Measurements from ENCODE around the gene DNAI2.

Gene DNAI2

GRCh38 chr17:74274060-74274708 lies at the start of gene DNAI2:
DNAI2 (plus strand) TSS chr17:74274234; CDS start chr17:74281818, 7,584 bp downstream.
- DNase-seq = no peak

GRCh38 chr17:74224959-74225725 lies 48.9 kb upstream of the DNAI2 start:
- DNase-seq = no peak

GRCh38 chr17:74226252-74226651 lies 47.8 kb upstream of the DNAI2 start:
- DNase-seq = no peak

- no peak for DNase-seq
Measured at GRCh38 chr17:74227271-74228080, 46.6 kb upstream of the DNAI2 start.

GRCh38 chr17:74228306-74228978 lies 45.6 kb upstream of the DNAI2 start:
- no peak for DNase-seq

GRCh38 chr17:74230896-74231295 lies 43.1 kb upstream of the DNAI2 start:
- DNase-seq = no peak

- DNase-seq = no peak
Measured at GRCh38 chr17:74231928-74232907, 41.8 kb upstream of the DNAI2 start.

GRCh38 chr17:74233937-74234336 lies 40.1 kb upstream of the DNAI2 start:
- DNase-seq = no peak

GRCh38 chr17:74234486-74234885 lies 39.5 kb upstream of the DNAI2 start:
- DNase-seq = no peak

GRCh38 chr17:74235040-74235581 lies 38.9 kb upstream of the DNAI2 start:
- DNase-seq = no peak

- no peak for DNase-seq
Measured at GRCh38 chr17:74235911-74236371, 38.1 kb upstream of the DNAI2 start.

- DNase-seq = no peak
Measured at GRCh38 chr17:74237321-74237720, 36.7 kb upstream of the DNAI2 start.

- no peak for DNase-seq
Measured at GRCh38 chr17:74239172-74239571, 34.9 kb upstream of the DNAI2 start.

GRCh38 chr17:74240618-74241205 lies 33.3 kb upstream of the DNAI2 start:
- DNase-seq = no peak

GRCh38 chr17:74241431-74241830 lies 32.6 kb upstream of the DNAI2 start:
- DNase-seq = no peak

- no peak for DNase-seq
Measured at GRCh38 chr17:74241847-74242246, 32.2 kb upstream of the DNAI2 start.

GRCh38 chr17:74243013-74243755 lies 30.9 kb upstream of the DNAI2 start:
- no peak for DNase-seq

- no peak for DNase-seq
Measured at GRCh38 chr17:74244128-74244527, 29.9 kb upstream of the DNAI2 start.

- no peak for DNase-seq
Measured at GRCh38 chr17:74244548-74244947, 29.5 kb upstream of the DNAI2 start.

- no peak for DNase-seq
Measured at GRCh38 chr17:74245145-74245831, 28.7 kb upstream of the DNAI2 start.
